Stimulated activated naive CD8-positive, alpha-beta T cell treated with anti-CD3 and anti-CD28 coated beads, Interleukin-15, Interleukin-2, amounts not matched to agents 100 U/mL and 50 U/mL, for 24 hours (primary cell): ENCODE data around the gene VPS29.
"Not testable (repeated sequence)": the region's sequence is repeated elsewhere in the genome, so short reads cannot be mapped to it uniquely, and the experiment has no call there.

Source experiments
- ATAC-seq: fragments of 150-1000 bp; cut with Tn5 transposase; one replicate; pipeline ENCODE4 v1.10.0; 2021
- DNase-seq: peaks from one replicate; pipeline ENCODE4 v3.0.0; 2021

The VPS29 gene

GRCh38 chr12:110501752-110502738, at the start of gene VPS29, which contains the start of gene RAD9B:
Gene VPS29, minus strand, starts transcription at chr12:110502111. Its CDS starts 60 bp downstream, at chr12:110502051.
Gene RAD9B, plus strand, starts transcription at chr12:110502331. Its CDS starts 7 bp downstream, at chr12:110502338.
- peak; percentile 99 for ATAC-seq
- DNase-seq = peak; percentile 98

DNA sequence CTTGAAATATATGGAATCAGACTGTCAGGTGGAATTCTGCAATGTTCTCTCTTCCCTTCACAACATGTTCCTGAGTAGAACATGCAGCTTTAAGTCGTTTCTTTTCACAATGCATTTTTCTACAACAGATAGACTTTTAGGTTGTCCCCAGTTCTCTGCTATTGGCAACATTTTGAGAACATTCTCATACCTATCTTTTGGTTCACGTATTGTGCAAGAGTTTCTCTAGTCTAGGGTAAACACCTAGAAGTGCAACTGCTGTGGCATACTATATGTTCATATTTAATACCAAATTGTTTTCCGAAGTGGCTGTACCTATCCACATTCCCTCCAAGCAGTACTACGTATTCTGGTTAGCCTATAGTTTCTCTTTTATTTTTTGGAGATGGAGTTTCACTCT, 49.1 kb upstream of the VPS29 start:
- ATAC-seq = no peak
- DNase-seq = no peak

GRCh38 chr12:110549716-110550115, 47.8 kb upstream of the VPS29 start:
- no peak for ATAC-seq
- DNase-seq = no peak

DNA sequence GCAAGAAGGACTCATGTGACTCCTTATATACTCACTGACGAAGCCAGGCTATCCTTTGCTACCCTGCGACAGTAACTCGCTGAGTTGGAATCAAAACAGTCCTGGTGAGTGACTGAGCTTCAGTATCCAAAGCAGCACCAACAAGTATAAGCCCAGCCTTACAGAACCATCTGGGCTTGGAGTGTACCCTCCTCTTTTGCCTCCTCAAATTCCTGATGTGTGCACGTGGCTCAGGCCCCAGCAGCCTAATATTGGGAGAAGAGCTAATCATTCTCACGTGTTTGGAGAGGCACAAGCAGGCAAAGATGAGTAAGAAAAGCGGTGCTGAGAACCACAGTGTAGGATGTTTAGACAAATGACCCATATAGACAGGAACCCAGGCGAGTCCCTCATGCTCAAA, 46.8 kb upstream of the VPS29 start:
- DNase-seq = no peak
- no peak for ATAC-seq

GRCh38 chr12:110547090-110547489, 45.2 kb upstream of the VPS29 start:
- no peak for DNase-seq
- ATAC-seq = no peak

- ATAC-seq = peak; percentile 46
- no peak for DNase-seq
Measured at GRCh38 chr12:110546339-110546738, 44.4 kb upstream of the VPS29 start.

DNA sequence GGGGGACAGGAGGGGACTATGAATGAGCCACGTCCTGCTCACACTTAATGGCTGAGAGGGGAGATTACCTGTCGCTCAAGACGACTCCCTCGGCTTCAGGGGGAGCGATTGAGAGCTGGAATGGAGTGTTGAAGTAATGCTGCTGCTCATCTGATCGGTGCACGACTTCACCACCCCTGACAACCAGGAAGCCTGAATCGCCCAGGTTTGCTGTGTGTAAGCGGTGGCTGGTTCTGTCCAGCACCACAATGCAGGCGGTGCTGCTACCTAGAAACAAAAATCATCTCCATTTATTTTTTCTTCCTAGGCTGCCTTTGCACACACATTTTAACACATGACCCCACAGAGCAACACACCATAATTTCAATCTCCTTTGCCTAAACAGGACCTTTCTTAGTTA, 43.9 kb upstream of the VPS29 start:
- DNase-seq (no peak), ATAC-seq (no peak)

DNA sequence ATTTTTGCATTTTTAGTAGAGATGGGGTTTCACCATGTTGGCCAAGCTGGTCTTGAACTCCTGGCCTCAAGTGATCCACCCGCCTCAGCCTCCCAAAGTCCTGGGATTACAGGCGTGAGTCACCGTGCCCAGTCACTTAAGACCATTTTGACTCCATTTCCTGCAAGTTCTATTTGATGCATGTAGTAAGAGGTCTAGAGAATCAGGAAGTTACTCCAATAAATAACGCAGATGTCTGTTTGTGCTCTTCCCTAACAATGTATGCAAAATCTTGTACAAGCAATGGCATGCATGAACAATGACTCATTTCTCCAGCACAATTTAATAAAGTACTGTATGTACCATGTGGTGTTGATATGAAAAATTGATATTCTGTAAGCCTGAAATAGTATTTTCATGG, 43.3 kb upstream of the VPS29 start:
- not testable (repeated sequence) for DNase-seq, ATAC-seq

- ATAC-seq (no peak), DNase-seq (no peak)
Measured at GRCh38 chr12:110543965-110544364, 42.1 kb upstream of the VPS29 start.

DNA sequence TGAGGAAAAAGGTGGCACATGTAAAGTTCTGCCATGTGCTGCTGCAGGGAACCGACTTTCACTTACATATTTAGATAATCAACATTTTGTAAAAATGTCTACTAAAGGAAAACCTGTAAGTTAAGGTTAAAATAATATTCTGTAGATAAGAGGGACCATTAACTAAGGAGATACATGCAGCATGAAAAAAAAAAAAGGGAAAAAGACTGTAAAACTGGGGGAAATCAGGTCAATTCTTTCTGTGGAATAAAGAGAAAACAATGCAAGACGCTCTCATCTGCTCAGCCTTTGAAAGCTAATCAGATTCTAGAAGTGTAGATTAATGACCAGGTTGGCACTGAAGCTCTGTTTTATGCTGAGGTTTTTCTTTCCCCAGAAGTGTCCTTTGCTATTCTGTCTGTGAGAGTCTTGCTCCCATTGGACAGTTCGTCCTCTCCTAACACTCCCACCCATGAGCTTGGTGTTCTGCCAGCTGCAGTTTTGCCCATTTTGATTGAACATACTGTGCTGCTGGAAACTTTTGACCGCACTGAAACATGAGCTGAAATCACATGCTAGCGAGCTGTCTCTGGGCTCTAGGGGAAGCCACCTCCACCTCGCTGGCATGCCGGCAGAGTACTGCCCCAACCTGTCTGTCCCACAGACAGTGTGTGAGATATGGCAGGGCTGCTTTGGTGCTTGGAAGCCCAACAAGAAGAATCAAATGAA, 41.5 kb upstream of the VPS29 start:
- ATAC-seq (no peak), DNase-seq (no peak)

- ATAC-seq = no peak
- no peak for DNase-seq
Measured at GRCh38 chr12:110540048-110540447, 38.1 kb upstream of the VPS29 start.

DNA sequence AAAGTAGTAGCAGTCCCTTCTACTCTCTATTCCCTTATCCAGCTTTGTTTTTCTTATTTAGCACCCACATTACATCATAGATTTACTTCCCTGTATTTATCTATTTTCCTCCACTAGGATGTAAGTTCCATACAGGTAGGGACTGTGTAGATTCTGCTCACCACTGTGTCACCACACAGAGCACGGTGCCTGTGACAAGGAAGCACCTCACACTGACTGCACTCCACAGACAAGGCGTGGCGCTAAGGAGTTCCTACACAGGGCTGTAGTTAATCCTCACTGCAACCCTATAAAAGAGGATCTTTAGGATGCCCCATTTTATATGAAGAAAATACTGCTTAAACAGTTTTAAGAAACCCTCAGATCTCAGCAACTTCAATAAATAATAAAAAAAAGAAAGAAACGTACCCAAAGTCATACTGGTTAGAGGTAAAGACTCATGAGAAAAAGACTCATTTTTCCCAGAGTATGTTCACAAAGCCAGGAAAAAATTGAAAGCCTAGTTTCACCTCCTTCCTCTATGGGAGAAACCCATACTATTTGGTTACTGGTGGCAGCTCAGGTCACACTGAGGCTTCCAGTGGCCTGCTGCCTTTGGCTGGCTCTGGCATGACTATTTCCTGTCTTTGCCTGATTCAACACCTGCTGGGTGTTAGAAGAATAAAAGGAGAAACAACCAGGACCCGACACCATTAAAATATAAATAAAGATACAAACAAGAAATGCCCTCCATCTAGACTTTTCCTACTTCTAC, 37.1 kb upstream of the VPS29 start:
- ATAC-seq = no peak
- DNase-seq = no peak

GRCh38 chr12:110537605-110538409, 35.9 kb upstream of the VPS29 start:
- DNase-seq (no peak), ATAC-seq (no peak)

DNA sequence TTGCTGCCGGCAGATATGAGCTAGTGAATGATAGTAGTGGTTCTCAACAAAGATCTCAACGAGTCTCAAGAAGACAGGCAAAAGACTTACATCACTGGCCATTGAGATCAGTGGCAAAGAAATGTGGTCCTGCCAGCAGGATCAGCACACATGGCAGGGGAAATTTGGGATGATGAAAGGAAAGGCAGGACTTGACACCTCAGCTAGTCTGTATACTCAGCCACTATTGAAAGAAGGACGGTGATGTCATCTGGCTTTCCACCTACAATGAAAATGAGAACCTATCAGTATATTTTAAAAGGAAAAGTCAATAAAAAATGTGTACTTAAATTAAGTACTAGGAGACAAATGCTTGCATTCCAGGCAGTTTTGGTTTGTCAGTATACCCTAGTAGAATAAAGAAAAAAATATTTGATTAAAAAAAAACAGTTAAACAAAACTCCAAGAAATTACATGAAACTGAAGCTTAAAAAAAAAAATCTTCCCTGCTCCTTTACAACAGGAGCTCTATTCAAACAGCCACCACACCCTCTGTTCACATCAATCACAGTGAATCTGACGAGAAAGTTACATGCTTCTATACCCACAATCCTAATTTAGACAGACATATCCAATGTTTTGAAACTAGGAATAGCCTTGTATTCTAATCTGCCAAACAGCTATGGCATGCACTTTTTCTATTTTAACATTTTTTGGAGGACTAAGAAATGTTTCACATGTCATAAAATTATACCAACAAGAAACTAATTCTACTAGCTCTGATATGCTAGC, 35.1 kb upstream of the VPS29 start:
- no peak for DNase-seq
- ATAC-seq = no peak

- DNase-seq = no peak
Measured at GRCh38 chr12:110534811-110535210, 32.9 kb upstream of the VPS29 start.

GRCh38 chr12:110533607-110534006, 31.7 kb upstream of the VPS29 start:
- DNase-seq (no peak), ATAC-seq (no peak)

More at GRCh38 chr12:110534811-110535210, 32.9 kb upstream of the VPS29 start:
- ATAC-seq = no peak

DNA sequence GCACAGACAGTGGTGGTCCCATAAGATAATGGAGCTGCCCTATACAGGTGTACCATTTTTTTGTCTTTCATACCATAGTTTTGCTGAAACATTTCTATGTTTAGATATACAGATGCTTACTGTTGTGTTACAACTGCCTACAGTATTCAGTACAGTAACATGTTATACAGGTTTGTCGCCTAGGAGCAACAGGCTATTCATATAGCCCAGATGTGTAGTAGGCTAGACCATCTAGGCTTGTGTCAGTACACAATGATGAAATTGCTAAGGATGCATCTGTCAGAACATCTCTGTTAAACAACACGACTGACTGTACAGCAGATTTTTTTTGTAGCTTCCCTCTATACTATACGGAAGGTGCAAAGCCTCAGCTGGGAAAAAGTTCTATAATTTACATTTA, 30.7 kb upstream of the VPS29 start:
- no peak for DNase-seq
- ATAC-seq = no peak

GRCh38 chr12:110531741-110532333, 29.9 kb upstream of the VPS29 start:
- DNase-seq (no peak), ATAC-seq (peak; percentile 78)

GRCh38 chr12:110530511-110530910, 28.6 kb upstream of the VPS29 start:
- ATAC-seq (no peak), DNase-seq (no peak)

DNA sequence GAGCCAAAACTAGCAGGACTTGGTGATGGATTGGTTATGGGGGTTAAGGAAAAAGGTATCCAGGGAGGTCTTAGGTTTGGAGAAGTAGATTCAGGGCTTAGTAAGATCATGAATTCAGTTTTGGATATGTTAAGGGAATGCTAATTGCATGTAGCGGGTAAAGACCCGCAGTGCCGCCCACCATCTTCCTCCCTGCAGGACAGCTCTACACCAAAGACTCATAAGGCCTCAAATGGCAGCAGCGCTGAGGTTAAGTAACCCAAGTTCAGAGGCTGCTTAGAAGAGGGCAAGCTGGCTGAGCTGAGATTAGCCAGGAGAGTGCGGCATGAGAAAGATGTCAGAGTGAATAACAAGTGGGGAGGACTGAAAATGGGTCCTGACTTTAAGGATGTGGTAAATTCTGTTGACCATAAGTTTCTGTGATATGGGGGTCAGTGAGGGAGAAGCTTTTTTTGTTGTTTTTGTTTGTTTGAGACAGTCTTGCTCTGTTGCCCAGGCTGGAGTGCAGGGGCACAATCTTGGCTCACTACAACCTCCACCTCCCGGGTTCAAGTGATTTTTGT, 26.4 kb upstream of the VPS29 start:
- ATAC-seq = no peak
- DNase-seq = no peak
